ENCODE data around the gene IMMP2L.

IMMP2L gene

GRCh38 chr7:111140091-111140865 lies 422.0 kb downstream of the IMMP2L start:
- TF ChIP-seq CTCF (IDR thresholded peaks at IDR 0.05; ENCODE audit: low read length, missing control alignments): no peak
- H3K4me3 ChIP-seq (replicated peaks; ENCODE audit: low read depth, low read length): no peak overlapping the region
- DNase-seq (ENCODE audit: low read depth): no peak

GRCh38 chr7:111138586-111138985 lies 423.7 kb downstream of the IMMP2L start:
- no peak for TF ChIP-seq CTCF (IDR thresholded peaks at IDR 0.05; ENCODE audit: low read length, missing control alignments)
- no peak for DNase-seq (ENCODE audit: low read depth)
- no peak overlapping the region for H3K4me3 ChIP-seq (replicated peaks; ENCODE audit: low read depth, low read length)

- no peak for TF ChIP-seq CTCF (IDR thresholded peaks at IDR 0.05; ENCODE audit: low read length, missing control alignments)
- H3K4me3 ChIP-seq (replicated peaks; ENCODE audit: low read depth, low read length): no peak overlapping the region
- peak; percentile 34 for DNase-seq (ENCODE audit: low read depth)
Measured at GRCh38 chr7:111138193-111138569, 424.1 kb downstream of the IMMP2L start.

- peak; percentile 21 for DNase-seq (ENCODE audit: low read depth)
- TF ChIP-seq CTCF (IDR thresholded peaks at IDR 0.05; ENCODE audit: low read length, missing control alignments): no peak
Measured at GRCh38 chr7:111137296-111138192, 424.7 kb downstream of the IMMP2L start.

GRCh38 chr7:111132833-111133232 lies 429.5 kb downstream of the IMMP2L start:
- no peak for DNase-seq (ENCODE audit: low read depth)
- TF ChIP-seq CTCF (IDR thresholded peaks at IDR 0.05; ENCODE audit: low read length, missing control alignments): no peak
- no peak overlapping the region for H3K4me3 ChIP-seq (replicated peaks; ENCODE audit: low read depth, low read length)

More at GRCh38 chr7:111137296-111138192, 424.7 kb downstream of the IMMP2L start:
- no peak overlapping the region for H3K4me3 ChIP-seq (replicated peaks; ENCODE audit: low read depth, low read length)

GRCh38 chr7:111129435-111129834 lies 432.9 kb downstream of the IMMP2L start:
- H3K4me3 ChIP-seq (replicated peaks; ENCODE audit: low read depth, low read length): no peak overlapping the region
- no peak for DNase-seq (ENCODE audit: low read depth)
- no peak for TF ChIP-seq CTCF (IDR thresholded peaks at IDR 0.05; ENCODE audit: low read length, missing control alignments)

All from fibroblast of pulmonary artery (primary cell).